WTC11 (cell line): ENCODE measurements around the gene CAMSAP3.

Source experiments
- EMX1 ChIP-seq: fragments of 250-450 bp; sonication (Bioruptor Pico); IDR thresholded peaks from 2 replicates; pipeline ENCODE4 v1.8.0; 2021; ENCODE audit warnings: mild to moderate bottlenecking
- FOXP1 ChIP-seq: sonication (generic); formaldehyde crosslinking; IDR thresholded peaks from 2 replicates; pipeline ENCODE4 v1.8.0; 2022; ENCODE audit warnings: missing genetic modification reagents, mild to moderate bottlenecking, moderate library complexity, borderline replicate concordance
- TF ChIP-seq, protein P1 (sequence below): sonication (generic); formaldehyde crosslinking; IDR thresholded peaks from 2 replicates; pipeline ENCODE4 v1.8.1; 2022; ENCODE audit warnings: missing genetic modification reagents, borderline replicate concordance
- TF ChIP-seq, protein P2 (sequence below): sonication (generic); formaldehyde crosslinking; IDR thresholded peaks from 2 replicates; pipeline ENCODE4 v1.8.0; 2023; ENCODE audit warnings: mild to moderate bottlenecking, missing genetic modification reagents

DNA sequence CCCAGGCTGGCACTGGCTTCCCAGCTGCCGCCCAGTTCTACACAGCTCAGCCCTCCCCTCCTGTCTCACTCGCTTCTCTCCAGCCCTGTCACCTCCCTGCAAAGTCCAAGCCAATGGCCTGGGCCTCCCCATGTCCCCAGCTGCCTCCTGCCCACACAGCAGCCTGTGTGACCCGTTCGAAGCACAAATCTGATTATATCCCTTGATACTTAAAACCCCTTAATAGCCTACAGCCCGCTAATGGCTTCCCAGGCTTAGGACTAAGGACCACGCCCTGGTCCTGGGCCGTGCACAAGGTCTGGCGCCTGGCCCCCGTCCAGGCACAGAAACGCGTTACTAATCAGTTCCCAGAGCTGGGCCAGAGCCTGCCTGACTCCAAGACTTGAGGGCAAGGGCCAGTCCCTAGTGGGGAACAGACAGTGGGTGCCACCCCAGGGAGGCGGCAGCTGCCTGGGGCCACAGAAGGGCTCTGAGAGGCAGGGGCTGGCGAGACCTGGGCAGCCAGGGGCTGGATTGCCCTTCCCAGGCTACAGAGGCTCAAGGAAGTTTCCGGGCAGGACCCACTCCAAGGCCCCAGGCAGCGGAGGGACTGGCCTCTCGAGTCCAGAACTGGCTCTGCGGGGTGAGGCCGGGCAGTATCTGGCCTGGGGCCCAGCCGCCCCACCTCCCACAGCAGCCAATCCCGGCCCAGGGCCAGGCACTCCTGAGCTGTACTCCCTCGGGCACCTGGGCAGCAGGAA, 23.3 kb downstream of the CAMSAP3 start:
- TF ChIP-seq, protein P1, sequence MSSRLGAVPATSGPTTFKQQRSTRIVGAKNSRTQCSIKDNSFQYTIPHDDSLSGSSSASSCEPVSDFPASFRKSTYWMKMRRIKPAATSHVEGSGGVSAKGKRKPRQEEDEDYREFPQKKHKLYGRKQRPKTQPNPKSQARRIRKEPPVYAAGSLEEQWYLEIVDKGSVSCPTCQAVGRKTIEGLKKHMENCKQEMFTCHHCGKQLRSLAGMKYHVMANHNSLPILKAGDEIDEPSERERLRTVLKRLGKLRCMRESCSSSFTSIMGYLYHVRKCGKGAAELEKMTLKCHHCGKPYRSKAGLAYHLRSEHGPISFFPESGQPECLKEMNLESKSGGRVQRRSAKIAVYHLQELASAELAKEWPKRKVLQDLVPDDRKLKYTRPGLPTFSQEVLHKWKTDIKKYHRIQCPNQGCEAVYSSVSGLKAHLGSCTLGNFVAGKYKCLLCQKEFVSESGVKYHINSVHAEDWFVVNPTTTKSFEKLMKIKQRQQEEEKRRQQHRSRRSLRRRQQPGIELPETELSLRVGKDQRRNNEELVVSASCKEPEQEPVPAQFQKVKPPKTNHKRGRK (CRISPR knock-in tag): no peak
- TF ChIP-seq FOXP1 (CRISPR knock-in tag) (no peak), EMX1 (CRISPR knock-in tag) (no peak)
- TF ChIP-seq, protein P2, sequence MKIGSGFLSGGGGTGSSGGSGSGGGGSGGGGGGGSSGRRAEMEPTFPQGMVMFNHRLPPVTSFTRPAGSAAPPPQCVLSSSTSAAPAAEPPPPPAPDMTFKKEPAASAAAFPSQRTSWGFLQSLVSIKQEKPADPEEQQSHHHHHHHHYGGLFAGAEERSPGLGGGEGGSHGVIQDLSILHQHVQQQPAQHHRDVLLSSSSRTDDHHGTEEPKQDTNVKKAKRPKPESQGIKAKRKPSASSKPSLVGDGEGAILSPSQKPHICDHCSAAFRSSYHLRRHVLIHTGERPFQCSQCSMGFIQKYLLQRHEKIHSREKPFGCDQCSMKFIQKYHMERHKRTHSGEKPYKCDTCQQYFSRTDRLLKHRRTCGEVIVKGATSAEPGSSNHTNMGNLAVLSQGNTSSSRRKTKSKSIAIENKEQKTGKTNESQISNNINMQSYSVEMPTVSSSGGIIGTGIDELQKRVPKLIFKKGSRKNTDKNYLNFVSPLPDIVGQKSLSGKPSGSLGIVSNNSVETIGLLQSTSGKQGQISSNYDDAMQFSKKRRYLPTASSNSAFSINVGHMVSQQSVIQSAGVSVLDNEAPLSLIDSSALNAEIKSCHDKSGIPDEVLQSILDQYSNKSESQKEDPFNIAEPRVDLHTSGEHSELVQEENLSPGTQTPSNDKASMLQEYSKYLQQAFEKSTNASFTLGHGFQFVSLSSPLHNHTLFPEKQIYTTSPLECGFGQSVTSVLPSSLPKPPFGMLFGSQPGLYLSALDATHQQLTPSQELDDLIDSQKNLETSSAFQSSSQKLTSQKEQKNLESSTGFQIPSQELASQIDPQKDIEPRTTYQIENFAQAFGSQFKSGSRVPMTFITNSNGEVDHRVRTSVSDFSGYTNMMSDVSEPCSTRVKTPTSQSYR (CRISPR knock-in tag): no peak
